HG02840 (cell line): ENCODE results near the gene GNB3.

ENCODE experiments used
- ATAC-seq: cut with Tn5 transposase; IDR thresholded peaks from one replicate; pipeline ENCODE4 v1.9.1; 2021; ENCODE audit warnings: mild to moderate bottlenecking, moderate library complexity, moderate number of reproducible peaks; ENCODE audit not compliant: unreplicated experiment, low FRiP score

GNB3 gene

GRCh38 chr12:6834873-6835272 lies 5.9 kb upstream of the GNB3 start:
- no peak for ATAC-seq

GRCh38 chr12:6836851-6837250 lies 3.9 kb upstream of the GNB3 start:
- ATAC-seq: no peak

GRCh38 chr12:6837370-6838060 lies 3.2 kb upstream of the GNB3 start:
- ATAC-seq: no peak

GRCh38 chr12:6838854-6839253 lies 1.9 kb upstream of the GNB3 start:
- no peak for ATAC-seq

- peak; percentile 80 for ATAC-seq
Observed at GRCh38 chr12:6839482-6840201, 1.1 kb upstream of the GNB3 start.

GRCh38 chr12:6840330-6840729 lies 395 bp upstream of the GNB3 start:
- no peak for ATAC-seq

GRCh38 chr12:6842075-6842474 lies 1.4 kb downstream of the GNB3 start:
- ATAC-seq: no peak

GRCh38 chr12:6843118-6843902 lies 2.6 kb downstream of the GNB3 start:
- no peak for ATAC-seq

GRCh38 chr12:6845395-6845794 lies 4.7 kb downstream of the GNB3 start:
- no peak for ATAC-seq

- no peak for ATAC-seq
Observed at GRCh38 chr12:6846316-6846869, 5.7 kb downstream of the GNB3 start.

- no peak for ATAC-seq
Observed at GRCh38 chr12:6847676-6848075, 7.0 kb downstream of the GNB3 start.

GRCh38 chr12:6849427-6849826 lies 8.7 kb downstream of the GNB3 start:
- no peak for ATAC-seq

GRCh38 chr12:6849976-6850560 lies 9.3 kb downstream of the GNB3 start:
- no peak for ATAC-seq

- no peak for ATAC-seq
Observed at GRCh38 chr12:6850796-6851152, 10.0 kb downstream of the GNB3 start.

GRCh38 chr12:6851153-6851920 lies 10.6 kb downstream of the GNB3 start, which contains the start of gene CDCA3:
CDCA3 (minus strand) TSS chr12:6851286; CDS start chr12:6850952, 334 bp downstream.
- peak; percentile 46 for ATAC-seq

- ATAC-seq: peak; percentile 77
Observed at GRCh38 chr12:6851921-6852650, 11.4 kb downstream of the GNB3 start, which contains the start of gene USP5. USP5 (plus strand) TSS chr12:6852150; CDS start chr12:6852180, 30 bp downstream.

- ATAC-seq: no peak
Observed at GRCh38 chr12:6852651-6853354, 12.1 kb downstream of the GNB3 start.

- no peak for ATAC-seq
Observed at GRCh38 chr12:6853626-6854025, 12.9 kb downstream of the GNB3 start.

GRCh38 chr12:6854036-6854435 lies 13.3 kb downstream of the GNB3 start:
- ATAC-seq: no peak
